Natural killer cell treated with Interleukin-12 subunit alpha and Interleukin-12 subunit beta and Interleukin-15 and Interleukin-18, amount 100 ng/mL, for 72 hours (primary cell): ENCODE data around the gene TBL1X. TPM values are rescaled to one million over a fixed set of nuclear protein-coding genes. Genes with fewer than 3 reads are reported as not detected.
A peak's percentile ranks its signal among the peaks of the same experiment; 100 is the strongest.
"Not testable (repeated sequence)": the region's sequence is repeated elsewhere in the genome, so short reads cannot be mapped to it uniquely, and the experiment has no call there.

Source experiments
- ATAC-seq, 2 donors: fragments of 150-1000 bp; cut with Tn5 transposase in 1 of 2; sonication (Bioruptor Pico), chemical (Tn5 transposase) in 1 of 2; 2 replicates each; pipeline ENCODE4 v1.10.0; 2021
- DNase-seq: peaks from one replicate; pipeline ENCODE4 v3.0.0; 2022; ENCODE audit warnings: low spot score
- H3K27ac Mint-ChIP-seq, 2 donors: 1 replicate in 1 of 2; 2 replicates in 1 of 2; pipeline ENCODE4 v1.8.0; 2022; ENCODE audit warnings: mixed read lengths in 2 of 2, mild to moderate bottlenecking in 1 of 2, moderate library complexity in 1 of 2
- H3K27me3 Mint-ChIP-seq, 2 donors: 1 replicate in 1 of 2; 2 replicates in 1 of 2; pipeline ENCODE4 v1.8.0; 2022; ENCODE audit warnings: mixed read lengths in 2 of 2
- H3K36me3 Mint-ChIP-seq: one replicate; pipeline ENCODE4 v1.8.0; 2022; ENCODE audit warnings: mixed read lengths
- H3K4me1 Mint-ChIP-seq, 2 donors: 1 replicate in 1 of 2; 2 replicates in 1 of 2; pipeline ENCODE4 v1.8.0; 2022; ENCODE audit warnings: low read depth in 2 of 2, mixed read lengths in 2 of 2, mild to moderate bottlenecking in 1 of 2
- H3K4me3 Mint-ChIP-seq: one replicate; pipeline ENCODE4 v1.8.0; 2022; ENCODE audit warnings: mixed read lengths
- H3K9me3 Mint-ChIP-seq: 2 replicates; pipeline ENCODE4 v1.8.0; 2022; ENCODE audit warnings: mixed read lengths
- total RNA-seq, 2 donors: library from RNA; stranded (reverse); gene quantifications; one replicate each; pipeline ENCODE4 v1.2.3, GENCODE V29; 2022

The TBL1X gene
- total RNA-seq, 2 donors from 2014 or later, result 32.3 to 37.9 TPM

GRCh38 chrX:9440116-9440844, 24.6 kb upstream of the TBL1X start:
- Mint-ChIP-seq H3K9me3 (no peaks in the 10 kb centered on the region), H3K27ac (peak overlapping the region in 1 of 2 donors; percentile 13), H3K27me3 (peaks cover 0 to 7% of the 10 kb centered on the region in 2 donors), H3K4me3 (no peak overlapping the region), H3K36me3 (no peaks in the 10 kb centered on the region), H3K4me1 (peaks cover 4 to 9% of the 10 kb centered on the region in 2 donors)
- DNase-seq (no peak), ATAC-seq (no peak)

- Mint-ChIP-seq H3K4me1 (peaks cover 4 to 9% of the 10 kb centered on the region in 2 donors), H3K27me3 (peaks cover 0 to 7% of the 10 kb centered on the region in 2 donors), H3K27ac (no peak overlapping the region), H3K9me3 (no peaks in the 10 kb centered on the region), H3K36me3 (no peaks in the 10 kb centered on the region), H3K4me3 (no peak overlapping the region)
- no peak for DNase-seq
- ATAC-seq, result no peak
Observed at GRCh38 chrX:9442056-9442455, 22.8 kb upstream of the TBL1X start.

- Mint-ChIP-seq H3K4me3 (no peak overlapping the region), H3K4me1 (peaks cover 4 to 9% of the 10 kb centered on the region in 2 donors), H3K36me3 (no peaks in the 10 kb centered on the region), H3K27me3 (peaks cover 0 to 3% of the 10 kb centered on the region in 2 donors), H3K27ac (no peak overlapping the region), H3K9me3 (no peaks in the 10 kb centered on the region)
- ATAC-seq (no peak), DNase-seq (no peak)
Observed at GRCh38 chrX:9443327-9443726, 21.5 kb upstream of the TBL1X start.

- no peak for ATAC-seq
- H3K36me3 Mint-ChIP-seq, result no peaks in the 10 kb centered on the region
- H3K27ac Mint-ChIP-seq, result no peak overlapping the region
- no peak overlapping the region for H3K4me3 Mint-ChIP-seq
- no peaks in the 10 kb centered on the region for H3K9me3 Mint-ChIP-seq
- H3K4me1 Mint-ChIP-seq, result peaks cover 0 to 7% of the 10 kb centered on the region in 2 donors
- no peaks in the 10 kb centered on the region for H3K27me3 Mint-ChIP-seq
- no peak for DNase-seq
Observed at GRCh38 chrX:9447906-9448305, 17.0 kb upstream of the TBL1X start.

GRCh38 chrX:9456250-9457074, 8.4 kb upstream of the TBL1X start:
- H3K27me3 Mint-ChIP-seq, result peaks cover 0 to 2% of the 10 kb centered on the region in 2 donors
- peak overlapping the region; percentile 87 to 89 for H3K27ac Mint-ChIP-seq
- H3K9me3 Mint-ChIP-seq, result no peaks in the 10 kb centered on the region
- H3K4me3 Mint-ChIP-seq, result peak overlapping the region; percentile 49
- DNase-seq (peak; percentile 72), ATAC-seq (peak; percentile 94)
- peaks cover 13 to 30% of the 10 kb centered on the region in 2 donors for H3K4me1 Mint-ChIP-seq
- no peaks in the 10 kb centered on the region for H3K36me3 Mint-ChIP-seq

- H3K9me3 Mint-ChIP-seq, H3K36me3 Mint-ChIP-seq, ATAC-seq, DNase-seq, H3K4me3 Mint-ChIP-seq, H3K27me3 Mint-ChIP-seq: not testable (repeated sequence)
- peaks cover 25 to 45% of the 10 kb centered on the region in 2 donors for H3K4me1 Mint-ChIP-seq
- peak overlapping the region in 1 of 2 donors; percentile 47 for H3K27ac Mint-ChIP-seq
Observed at GRCh38 chrX:9458034-9458433, 6.8 kb upstream of the TBL1X start.

GRCh38 chrX:9458516-9459078, 6.3 kb upstream of the TBL1X start:
- Mint-ChIP-seq H3K27ac (peak overlapping the region; percentile 33 to 47), H3K4me1 (peaks cover 28 to 48% of the 10 kb centered on the region in 2 donors), H3K36me3 (no peaks in the 10 kb centered on the region), H3K27me3 (peaks cover 0 to 2% of the 10 kb centered on the region in 2 donors), H3K4me3 (no peak overlapping the region), H3K9me3 (no peaks in the 10 kb centered on the region)
- no peak for DNase-seq
- ATAC-seq, result no peak

GRCh38 chrX:9459186-9459748, 5.6 kb upstream of the TBL1X start:
- no peak overlapping the region for H3K4me3 Mint-ChIP-seq
- no peaks in the 10 kb centered on the region for H3K36me3 Mint-ChIP-seq
- H3K27me3 Mint-ChIP-seq, result peaks cover 0 to 5% of the 10 kb centered on the region in 2 donors
- DNase-seq (no peak), ATAC-seq (no peak)
- H3K9me3 Mint-ChIP-seq, result no peaks in the 10 kb centered on the region
- H3K4me1 Mint-ChIP-seq, result peaks cover 34 to 54% of the 10 kb centered on the region in 2 donors
- H3K27ac Mint-ChIP-seq, result peak overlapping the region; percentile 33 to 47

GRCh38 chrX:9461087-9461486, 3.8 kb upstream of the TBL1X start:
- no peaks in the 10 kb centered on the region for H3K9me3 Mint-ChIP-seq
- DNase-seq (no peak), ATAC-seq (no peak)
- no peak overlapping the region for H3K27ac Mint-ChIP-seq
- no peaks in the 10 kb centered on the region for H3K36me3 Mint-ChIP-seq
- H3K27me3 Mint-ChIP-seq, result peaks cover 0 to 5% of the 10 kb centered on the region in 2 donors
- peaks cover 35 to 49% of the 10 kb centered on the region in 2 donors for H3K4me1 Mint-ChIP-seq
- H3K4me3 Mint-ChIP-seq, result no peak overlapping the region

GRCh38 chrX:9462456-9462855, 2.4 kb upstream of the TBL1X start:
- Mint-ChIP-seq H3K36me3 (no peaks in the 10 kb centered on the region), H3K9me3 (no peaks in the 10 kb centered on the region), H3K27ac (peak overlapping the region; percentile 92), H3K4me1 (peaks cover 31 to 40% of the 10 kb centered on the region in 2 donors), H3K4me3 (peak overlapping the region; percentile 73), H3K27me3 (peaks cover 0 to 5% of the 10 kb centered on the region in 2 donors)
- DNase-seq (no peak), ATAC-seq (no peak)

GRCh38 chrX:9465380-9466123, 694 bp downstream of the TBL1X start:
- ATAC-seq, result peak; percentile 25 to 39

GRCh38 chrX:9466124-9466495, 1.3 kb downstream of the TBL1X start:
- no peak overlapping the region for H3K27ac Mint-ChIP-seq
- no peak for DNase-seq
- no peaks in the 10 kb centered on the region for H3K9me3 Mint-ChIP-seq
- H3K36me3 Mint-ChIP-seq, result no peaks in the 10 kb centered on the region
- ATAC-seq, result peak in 1 of 2 donors; percentile 25
- peaks cover 32 to 37% of the 10 kb centered on the region in 2 donors for H3K4me1 Mint-ChIP-seq
- peak overlapping the region; percentile 77 for H3K4me3 Mint-ChIP-seq
- H3K27me3 Mint-ChIP-seq, result peaks cover 0 to 7% of the 10 kb centered on the region in 2 donors

More at GRCh38 chrX:9465380-9466123, 694 bp downstream of the TBL1X start:
- Mint-ChIP-seq H3K27ac (no peak overlapping the region), H3K9me3 (no peaks in the 10 kb centered on the region), H3K36me3 (no peaks in the 10 kb centered on the region), H3K4me1 (peaks cover 36 to 40% of the 10 kb centered on the region in 2 donors), H3K27me3 (peaks cover 0 to 9% of the 10 kb centered on the region in 2 donors), H3K4me3 (no peak overlapping the region)
- peak; percentile 67 for DNase-seq

- ATAC-seq, result no peak
Observed at GRCh38 chrX:9466736-9467135, 1.9 kb downstream of the TBL1X start.

More at GRCh38 chrX:9466736-9467135, 1.9 kb downstream of the TBL1X start:
- Mint-ChIP-seq H3K27ac (no peak overlapping the region), H3K36me3 (no peaks in the 10 kb centered on the region), H3K4me1 (peaks cover 28 to 36% of the 10 kb centered on the region in 2 donors), H3K27me3 (peaks cover 0 to 7% of the 10 kb centered on the region in 2 donors), H3K4me3 (peak overlapping the region; percentile 77), H3K9me3 (no peaks in the 10 kb centered on the region)
- no peak for DNase-seq
